Measurements from ENCODE around the gene NLRP1.

DNA sequence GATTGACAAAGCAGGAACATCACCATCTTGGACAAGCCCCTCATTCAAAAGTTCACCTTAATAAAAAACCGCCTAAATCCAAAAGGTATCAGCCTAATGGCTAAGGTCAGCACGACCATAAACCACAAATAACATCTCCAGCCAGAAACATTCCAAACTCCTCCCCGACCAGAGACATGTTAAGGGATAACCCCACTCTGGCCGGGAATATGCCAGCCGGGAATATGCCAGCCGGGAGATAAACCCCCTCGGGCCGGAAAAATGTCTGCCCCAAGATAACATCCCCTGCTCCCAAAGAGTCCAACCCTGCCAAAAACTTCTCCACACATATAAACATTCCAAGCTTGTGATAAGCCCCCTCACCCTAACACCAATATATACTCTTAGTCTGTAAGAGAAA is 116.9 kb downstream of the NLRP1 start:
- TF ChIP-seq, protein P1, sequence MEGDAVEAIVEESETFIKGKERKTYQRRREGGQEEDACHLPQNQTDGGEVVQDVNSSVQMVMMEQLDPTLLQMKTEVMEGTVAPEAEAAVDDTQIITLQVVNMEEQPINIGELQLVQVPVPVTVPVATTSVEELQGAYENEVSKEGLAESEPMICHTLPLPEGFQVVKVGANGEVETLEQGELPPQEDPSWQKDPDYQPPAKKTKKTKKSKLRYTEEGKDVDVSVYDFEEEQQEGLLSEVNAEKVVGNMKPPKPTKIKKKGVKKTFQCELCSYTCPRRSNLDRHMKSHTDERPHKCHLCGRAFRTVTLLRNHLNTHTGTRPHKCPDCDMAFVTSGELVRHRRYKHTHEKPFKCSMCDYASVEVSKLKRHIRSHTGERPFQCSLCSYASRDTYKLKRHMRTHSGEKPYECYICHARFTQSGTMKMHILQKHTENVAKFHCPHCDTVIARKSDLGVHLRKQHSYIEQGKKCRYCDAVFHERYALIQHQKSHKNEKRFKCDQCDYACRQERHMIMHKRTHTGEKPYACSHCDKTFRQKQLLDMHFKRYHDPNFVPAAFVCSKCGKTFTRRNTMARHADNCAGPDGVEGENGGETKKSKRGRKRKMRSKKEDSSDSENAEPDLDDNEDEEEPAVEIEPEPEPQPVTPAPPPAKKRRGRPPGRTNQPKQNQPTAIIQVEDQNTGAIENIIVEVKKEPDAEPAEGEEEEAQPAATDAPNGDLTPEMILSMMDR (IDR thresholded peaks at IDR 0.05) = no peak
- no peak for TF ChIP-seq EZH2 (IDR thresholded peaks at IDR 0.05)
- no peak for TF ChIP-seq EZH2phosphoT487 (IDR thresholded peaks at IDR 0.05)

All from neural progenitor cell (in vitro differentiated cells).